NT2/D1 (cell line): ENCODE measurements around the gene INO80E.

Source experiments
- SUZ12 ChIP-seq: IDR thresholded peaks from 2 replicates; pipeline ENCODE4 v1.6.1; 2011; ENCODE audit not compliant: insufficient read length, insufficient read depth; ENCODE audit errors: extremely low read depth
- YY1 ChIP-seq: IDR thresholded peaks from 2 replicates; pipeline ENCODE4 v1.6.1; 2011; ENCODE audit not compliant: insufficient read length, insufficient read depth
- ZNF274 ChIP-seq: IDR thresholded peaks from 2 replicates; pipeline ENCODE4 v1.6.1; 2011; ENCODE audit warnings: mild to moderate bottlenecking, low read depth, low read length

DNA sequence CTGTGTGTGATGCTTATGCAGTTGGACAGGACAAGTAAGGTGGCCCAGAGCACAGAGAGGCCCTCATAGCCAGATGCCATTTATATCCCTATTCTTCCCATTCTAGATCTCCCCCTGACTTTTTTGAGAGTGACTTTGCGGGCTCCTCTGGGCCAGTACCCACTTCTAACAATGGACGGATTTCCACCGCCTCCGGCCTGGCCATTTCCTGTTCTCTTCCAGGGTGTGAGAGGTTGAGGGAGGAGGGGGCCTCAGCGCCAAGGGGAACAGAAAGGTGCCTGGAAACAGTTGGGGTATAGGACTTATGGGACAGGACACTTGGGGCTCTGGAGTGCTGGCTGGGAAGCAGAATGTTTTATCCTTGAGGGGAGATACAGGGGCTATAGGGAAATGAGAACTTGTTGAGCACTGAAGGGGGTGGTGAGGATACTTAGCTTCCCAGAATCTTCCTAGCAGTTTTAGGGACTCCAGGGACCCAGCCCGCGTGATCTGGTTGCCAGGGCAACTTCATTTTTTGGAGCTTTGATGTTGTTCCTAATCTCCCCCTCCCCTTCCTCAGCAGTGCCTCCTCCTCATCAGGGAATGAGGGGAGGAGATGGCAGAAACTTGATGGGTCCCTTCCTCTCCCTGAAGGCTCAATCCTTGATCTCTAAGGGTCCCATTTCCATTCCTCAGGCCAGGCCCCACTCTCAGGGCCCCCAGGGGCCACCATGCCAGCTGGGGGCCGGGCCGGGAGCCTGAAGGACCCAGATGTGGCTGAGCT is 18.8 kb upstream of the INO80E start:
- TF ChIP-seq SUZ12 (no peak), ZNF274 (no peak), YY1 (no peak)
